ENCODE results near the gene SGSM2. TPM values are rescaled to one million over a fixed set of nuclear protein-coding genes. Genes with fewer than 3 reads are reported as not detected.

The SGSM2 gene
- total RNA-seq, 2 donors from 2014 or later, result 40.8 to 57.5 TPM

GRCh38 chr17:2343421-2343820 lies 6.1 kb downstream of the SGSM2 start:
- Mint-ChIP-seq H3K9me3 (no peaks in the 10 kb centered on the region), H3K4me3 (peak overlapping the region in 1 of 2 donors; percentile 29), H3K36me3 (ENCODE audit: insufficient read depth in 2 of 2) (no peaks in the 10 kb centered on the region), H3K27me3 (ENCODE audit: low read depth) (no peaks in the 10 kb centered on the region), H3K4me1 (ENCODE audit: low read depth) (peaks cover 14% of the 10 kb centered on the region), H3K27ac (peak overlapping the region; percentile 69)
- ATAC-seq (replicated peaks in 1 of 2), result peak; percentile 74 to 94
- peak; percentile 42 to 70 for DNase-seq

GRCh38 chr17:2344528-2344927 lies 7.2 kb downstream of the SGSM2 start:
- no peak for ATAC-seq (replicated peaks in 1 of 2)
- DNase-seq, result no peak
- peaks cover 11% of the 10 kb centered on the region for H3K4me1 Mint-ChIP-seq (ENCODE audit: low read depth)
- no peaks in the 10 kb centered on the region for H3K36me3 Mint-ChIP-seq (ENCODE audit: insufficient read depth in 2 of 2)
- no peaks in the 10 kb centered on the region for H3K9me3 Mint-ChIP-seq
- no peak overlapping the region for H3K27ac Mint-ChIP-seq
- no peaks in the 10 kb centered on the region for H3K27me3 Mint-ChIP-seq (ENCODE audit: low read depth)
- no peak overlapping the region for H3K4me3 Mint-ChIP-seq

GRCh38 chr17:2346475-2346874 lies 9.2 kb downstream of the SGSM2 start:
- ATAC-seq (replicated peaks in 1 of 2) (no peak), DNase-seq (no peak)
- H3K27ac Mint-ChIP-seq, result no peak overlapping the region
- no peak overlapping the region for H3K4me3 Mint-ChIP-seq
- no peaks in the 10 kb centered on the region for H3K36me3 Mint-ChIP-seq (ENCODE audit: insufficient read depth in 2 of 2)
- no peaks in the 10 kb centered on the region for H3K27me3 Mint-ChIP-seq (ENCODE audit: low read depth)
- H3K9me3 Mint-ChIP-seq, result no peaks in the 10 kb centered on the region
- H3K4me1 Mint-ChIP-seq (ENCODE audit: low read depth), result peaks cover 11% of the 10 kb centered on the region

- Mint-ChIP-seq H3K4me1 (ENCODE audit: low read depth) (peaks cover 7% of the 10 kb centered on the region), H3K36me3 (ENCODE audit: insufficient read depth in 2 of 2) (no peaks in the 10 kb centered on the region), H3K27me3 (ENCODE audit: low read depth) (no peaks in the 10 kb centered on the region), H3K9me3 (no peaks in the 10 kb centered on the region), H3K4me3 (no peak overlapping the region), H3K27ac (no peak overlapping the region)
- ATAC-seq (replicated peaks in 1 of 2), result no peak
- DNase-seq, result no peak
Measured at GRCh38 chr17:2347805-2348685, 10.7 kb downstream of the SGSM2 start.

GRCh38 chr17:2351269-2351668 lies 14.0 kb downstream of the SGSM2 start:
- Mint-ChIP-seq H3K4me1 (ENCODE audit: low read depth) (peaks cover 19% of the 10 kb centered on the region), H3K27ac (no peak overlapping the region), H3K9me3 (no peaks in the 10 kb centered on the region), H3K36me3 (ENCODE audit: insufficient read depth in 2 of 2) (no peaks in the 10 kb centered on the region), H3K27me3 (ENCODE audit: low read depth) (no peaks in the 10 kb centered on the region), H3K4me3 (no peak overlapping the region)
- ATAC-seq (replicated peaks in 1 of 2) (no peak), DNase-seq (no peak)

- no peaks in the 10 kb centered on the region for H3K27me3 Mint-ChIP-seq (ENCODE audit: low read depth)
- H3K36me3 Mint-ChIP-seq (ENCODE audit: insufficient read depth in 2 of 2), result no peaks in the 10 kb centered on the region
- peak overlapping the region; percentile 17 to 67 for H3K4me3 Mint-ChIP-seq
- peaks cover 19% of the 10 kb centered on the region for H3K4me1 Mint-ChIP-seq (ENCODE audit: low read depth)
- DNase-seq (no peak), ATAC-seq (replicated peaks in 1 of 2) (no peak)
- no peaks in the 10 kb centered on the region for H3K9me3 Mint-ChIP-seq
- no peak overlapping the region for H3K27ac Mint-ChIP-seq
Measured at GRCh38 chr17:2354311-2354710, 17.0 kb downstream of the SGSM2 start.

- DNase-seq (no peak), ATAC-seq (replicated peaks in 1 of 2) (no peak)
- no peaks in the 10 kb centered on the region for H3K9me3 Mint-ChIP-seq
Measured at GRCh38 chr17:2357237-2357636, 19.9 kb downstream of the SGSM2 start.

GRCh38 chr17:2357931-2358434 lies 20.7 kb downstream of the SGSM2 start:
- peaks cover 17% of the 10 kb centered on the region for H3K4me1 Mint-ChIP-seq (ENCODE audit: low read depth)
- no peak overlapping the region for H3K4me3 Mint-ChIP-seq
- ATAC-seq (replicated peaks in 1 of 2) (no peak), DNase-seq (no peak)
- peaks cover 0 to 1% of the 10 kb centered on the region in 2 donors for H3K36me3 Mint-ChIP-seq (ENCODE audit: insufficient read depth in 2 of 2)
- no peak overlapping the region for H3K27ac Mint-ChIP-seq
- H3K27me3 Mint-ChIP-seq (ENCODE audit: low read depth), result no peaks in the 10 kb centered on the region
- H3K9me3 Mint-ChIP-seq, result no peaks in the 10 kb centered on the region

More at GRCh38 chr17:2357237-2357636, 19.9 kb downstream of the SGSM2 start:
- no peak overlapping the region for H3K4me3 Mint-ChIP-seq
- no peaks in the 10 kb centered on the region for H3K36me3 Mint-ChIP-seq (ENCODE audit: insufficient read depth in 2 of 2)
- H3K4me1 Mint-ChIP-seq (ENCODE audit: low read depth), result peaks cover 19% of the 10 kb centered on the region
- no peak overlapping the region for H3K27ac Mint-ChIP-seq
- no peaks in the 10 kb centered on the region for H3K27me3 Mint-ChIP-seq (ENCODE audit: low read depth)

- no peaks in the 10 kb centered on the region for H3K4me1 Mint-ChIP-seq (ENCODE audit: low read depth)
- H3K36me3 Mint-ChIP-seq (ENCODE audit: insufficient read depth in 2 of 2), result peaks cover 0 to 1% of the 10 kb centered on the region in 2 donors
- ATAC-seq (replicated peaks in 1 of 2) (no peak), DNase-seq (no peak)
- no peaks in the 10 kb centered on the region for H3K9me3 Mint-ChIP-seq
- H3K27ac Mint-ChIP-seq, result no peak overlapping the region
- no peaks in the 10 kb centered on the region for H3K27me3 Mint-ChIP-seq (ENCODE audit: low read depth)
- H3K4me3 Mint-ChIP-seq, result no peak overlapping the region
Measured at GRCh38 chr17:2361010-2361760, 23.9 kb downstream of the SGSM2 start.

GRCh38 chr17:2362016-2362415 lies 24.7 kb downstream of the SGSM2 start:
- Mint-ChIP-seq H3K27ac (no peak overlapping the region), H3K9me3 (no peaks in the 10 kb centered on the region), H3K36me3 (ENCODE audit: insufficient read depth in 2 of 2) (peaks cover 0 to 1% of the 10 kb centered on the region in 2 donors), H3K4me3 (no peak overlapping the region), H3K27me3 (ENCODE audit: low read depth) (no peaks in the 10 kb centered on the region), H3K4me1 (ENCODE audit: low read depth) (no peaks in the 10 kb centered on the region)
- no peak for ATAC-seq (replicated peaks in 1 of 2)
- no peak for DNase-seq

GRCh38 chr17:2362416-2362815 lies 25.1 kb downstream of the SGSM2 start:
- Mint-ChIP-seq H3K27me3 (ENCODE audit: low read depth) (no peaks in the 10 kb centered on the region), H3K27ac (no peak overlapping the region), H3K36me3 (ENCODE audit: insufficient read depth in 2 of 2) (peaks cover 0 to 1% of the 10 kb centered on the region in 2 donors), H3K4me3 (no peak overlapping the region), H3K4me1 (ENCODE audit: low read depth) (no peaks in the 10 kb centered on the region), H3K9me3 (no peaks in the 10 kb centered on the region)
- DNase-seq (no peak), ATAC-seq (replicated peaks in 1 of 2) (no peak)

- DNase-seq (no peak), ATAC-seq (replicated peaks in 1 of 2) (no peak)
- Mint-ChIP-seq H3K9me3 (no peaks in the 10 kb centered on the region), H3K4me3 (no peak overlapping the region), H3K27me3 (ENCODE audit: low read depth) (no peaks in the 10 kb centered on the region), H3K27ac (no peak overlapping the region), H3K36me3 (ENCODE audit: insufficient read depth in 2 of 2) (peaks cover 0 to 1% of the 10 kb centered on the region in 2 donors), H3K4me1 (ENCODE audit: low read depth) (no peaks in the 10 kb centered on the region)
Measured at GRCh38 chr17:2362881-2363280, 25.6 kb downstream of the SGSM2 start.

GRCh38 chr17:2363318-2363717 lies 26.0 kb downstream of the SGSM2 start:
- Mint-ChIP-seq H3K4me3 (no peak overlapping the region), H3K36me3 (ENCODE audit: insufficient read depth in 2 of 2) (peaks cover 0 to 1% of the 10 kb centered on the region in 2 donors), H3K27ac (no peak overlapping the region), H3K4me1 (ENCODE audit: low read depth) (no peaks in the 10 kb centered on the region), H3K27me3 (ENCODE audit: low read depth) (no peaks in the 10 kb centered on the region), H3K9me3 (no peaks in the 10 kb centered on the region)
- no peak for ATAC-seq (replicated peaks in 1 of 2)
- no peak for DNase-seq
